ENCODE results near the gene C20orf96. TPM values are rescaled to one million over a fixed set of nuclear protein-coding genes. Genes with fewer than 3 reads are reported as not detected.
"Not testable (repeated sequence)": the region's sequence is repeated elsewhere in the genome, so short reads cannot be mapped to it uniquely, and the experiment has no call there.

C20orf96 gene
- total RNA-seq, 1 donor from 2014 or later = 9.5 TPM

DNA sequence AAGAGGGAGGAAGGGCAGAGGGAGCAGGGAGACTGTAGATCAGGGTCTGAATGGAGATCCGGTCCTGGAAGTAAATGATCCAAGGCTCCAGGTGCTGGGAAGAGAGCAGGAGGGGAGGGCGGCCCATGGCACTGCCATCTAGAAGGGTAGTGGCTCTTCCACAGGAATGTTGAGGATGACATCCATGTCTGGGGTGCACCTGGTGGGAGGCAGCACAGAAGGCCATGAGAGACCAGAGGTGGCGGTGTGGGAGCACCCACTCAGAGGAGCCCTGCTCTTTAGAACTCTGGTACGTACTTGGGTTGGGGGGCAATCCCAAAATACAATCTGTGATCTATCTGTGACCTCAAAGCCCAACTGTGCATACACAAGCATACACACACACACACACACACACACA, 19.5 kb downstream of the C20orf96 start:
- Mint-ChIP-seq H3K4me3 (ENCODE audit: low read depth) (no peak overlapping the region), H3K36me3 (ENCODE audit: low read depth) (peaks cover 4% of the 10 kb centered on the region), H3K27ac (no peak overlapping the region), H3K9me3 (no peaks in the 10 kb centered on the region), H3K27me3 (ENCODE audit: low read depth) (peaks cover 2% of the 10 kb centered on the region), H3K4me1 (ENCODE audit: low read depth) (peaks cover 9% of the 10 kb centered on the region)
- intact Hi-C loops (cut with micrococcal nuclease) = no loop called here
- DNase-seq (ENCODE audit: low spot score) = no peak

DNA sequence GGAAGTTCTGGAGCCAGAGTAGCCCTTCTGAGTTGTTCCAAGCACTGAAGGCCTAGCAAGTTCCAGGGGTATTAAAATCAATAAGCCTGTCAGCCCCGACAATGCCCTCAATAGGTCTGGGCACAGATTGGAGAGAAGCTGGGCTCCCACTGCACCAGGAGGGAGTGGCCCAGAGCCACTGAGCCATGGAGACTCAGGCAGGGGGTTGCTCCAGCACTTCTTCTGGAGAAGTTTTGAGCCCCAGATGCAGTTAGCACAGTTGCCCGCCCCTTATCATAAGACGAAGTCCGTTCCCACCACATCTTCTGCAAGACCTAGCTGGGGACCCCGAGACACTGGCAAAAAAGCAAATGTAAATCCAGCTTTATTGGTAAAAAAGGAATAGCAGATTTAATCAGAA, 20.0 kb downstream of the C20orf96 start:
- Mint-ChIP-seq H3K4me1 (ENCODE audit: low read depth) (peaks cover 12% of the 10 kb centered on the region), H3K9me3 (no peaks in the 10 kb centered on the region), H3K27ac (no peak overlapping the region), H3K36me3 (ENCODE audit: low read depth) (no peaks in the 10 kb centered on the region), H3K27me3 (ENCODE audit: low read depth) (peaks cover 2% of the 10 kb centered on the region), H3K4me3 (ENCODE audit: low read depth) (no peak overlapping the region)
- intact Hi-C loops (cut with micrococcal nuclease) = no loop called here
- DNase-seq (ENCODE audit: low spot score) = no peak

DNA sequence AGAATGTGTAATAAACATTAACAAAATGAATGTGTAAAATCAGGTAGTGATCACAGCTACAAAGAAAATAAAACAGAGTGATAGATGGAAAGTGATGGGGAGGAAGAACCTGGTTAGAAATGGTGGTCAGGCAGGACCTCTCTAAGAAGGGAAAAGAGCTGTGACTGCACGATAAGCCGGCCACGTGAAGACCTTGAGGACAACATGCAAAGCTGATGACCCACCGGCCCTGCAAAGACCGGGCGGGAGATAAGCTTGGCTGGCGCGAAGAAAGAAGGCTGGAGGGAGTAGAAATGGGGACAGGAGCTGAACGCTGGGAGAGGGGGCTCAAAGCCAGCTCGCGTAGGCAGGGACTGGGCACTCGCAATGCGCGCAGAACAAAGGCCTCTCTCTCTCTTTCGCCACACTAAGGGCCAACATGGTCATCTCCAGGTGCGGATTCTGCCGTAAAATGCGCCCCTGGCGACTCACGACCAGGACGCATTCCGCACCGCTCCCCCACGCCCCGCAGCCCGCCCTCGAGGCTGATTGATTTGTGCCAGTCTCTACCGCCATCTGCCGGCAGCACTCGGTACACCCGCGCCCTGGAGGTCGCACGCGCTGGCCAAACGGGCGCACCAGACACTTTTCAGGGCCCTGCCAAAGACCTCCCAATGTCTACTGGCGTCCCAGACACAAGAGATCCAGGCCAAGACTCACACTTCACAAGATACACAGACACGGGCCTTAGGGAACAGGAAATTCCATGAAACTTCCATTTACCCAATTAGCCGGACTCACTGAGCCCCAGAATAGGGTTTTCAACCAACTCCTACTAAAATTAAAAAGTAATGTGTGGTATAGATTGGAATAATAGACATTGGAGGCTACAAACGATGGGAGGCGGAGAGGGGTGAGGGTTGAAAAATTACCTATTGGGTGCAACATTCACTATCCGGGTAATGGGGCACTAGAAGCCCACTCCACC, 23.7 kb downstream of the C20orf96 start:
- H3K9me3 Mint-ChIP-seq = no peaks in the 10 kb centered on the region
- peaks cover 12% of the 10 kb centered on the region for H3K4me1 Mint-ChIP-seq (ENCODE audit: low read depth)
- H3K4me3 Mint-ChIP-seq (ENCODE audit: low read depth) = peak overlapping the region; percentile 80
- H3K27me3 Mint-ChIP-seq (ENCODE audit: low read depth) = peaks cover 2% of the 10 kb centered on the region
- intact Hi-C loops (cut with micrococcal nuclease) = loop anchor here (1.0 to 2.0 kb wide), 3 partner anchors 30 to 64 kb away; no protein-coding TSS in a partner anchor
- no peaks in the 10 kb centered on the region for H3K36me3 Mint-ChIP-seq (ENCODE audit: low read depth)
- peak; percentile 81 for DNase-seq (ENCODE audit: low spot score)
- peak overlapping the region; percentile 71 for H3K27ac Mint-ChIP-seq

DNA sequence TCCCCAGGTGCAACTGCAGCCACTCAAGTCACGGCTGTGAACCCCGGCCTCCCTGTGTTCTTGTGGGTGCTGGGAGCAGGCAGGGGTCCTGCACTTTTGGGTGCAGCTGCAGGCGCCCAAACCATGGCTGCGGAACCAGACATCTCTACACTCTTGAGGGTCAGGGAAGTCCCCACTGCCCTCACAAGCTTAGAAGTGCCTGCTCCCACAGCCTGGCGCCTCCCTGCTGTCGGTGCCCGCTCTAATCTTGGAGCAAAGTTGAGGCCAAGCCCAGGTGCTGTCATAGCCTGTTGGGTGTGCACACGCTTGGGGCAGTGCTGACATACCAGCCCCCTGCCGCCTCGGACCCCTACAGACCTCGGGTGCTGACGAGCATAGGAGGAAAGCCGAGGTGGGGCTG, 26.8 kb downstream of the C20orf96 start:
- Mint-ChIP-seq H3K4me3 (ENCODE audit: low read depth) (no peak overlapping the region), H3K36me3 (ENCODE audit: low read depth) (no peaks in the 10 kb centered on the region), H3K27ac (no peak overlapping the region), H3K9me3 (no peaks in the 10 kb centered on the region), H3K4me1 (ENCODE audit: low read depth) (peaks cover 18% of the 10 kb centered on the region), H3K27me3 (ENCODE audit: low read depth) (peaks cover 2% of the 10 kb centered on the region)
- intact Hi-C loops (cut with micrococcal nuclease) = no loop called here
- no peak for DNase-seq (ENCODE audit: low spot score)

DNA sequence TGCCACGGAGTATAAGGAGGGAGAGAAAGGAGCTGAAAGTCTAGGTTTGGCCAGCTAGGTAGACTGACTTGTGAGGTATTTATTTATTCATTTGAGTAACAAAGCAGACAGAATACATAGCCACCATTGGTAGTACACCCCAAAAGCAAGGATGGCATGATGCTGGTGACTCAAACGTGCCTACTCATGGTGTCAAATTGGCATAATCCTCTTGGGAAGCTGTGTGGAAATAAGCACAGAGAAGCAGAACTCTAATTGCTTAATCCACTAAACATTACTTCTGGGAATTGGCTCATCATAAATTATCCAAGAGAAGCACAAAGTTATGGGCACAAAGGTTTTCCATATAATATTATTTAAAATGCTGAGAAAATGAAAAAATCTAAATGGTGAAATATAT, 30.6 kb downstream of the C20orf96 start:
- H3K27me3 Mint-ChIP-seq (ENCODE audit: low read depth) = peaks cover 6% of the 10 kb centered on the region
- no peak overlapping the region for H3K27ac Mint-ChIP-seq
- no peak for DNase-seq (ENCODE audit: low spot score)
- peaks cover 11% of the 10 kb centered on the region for H3K4me1 Mint-ChIP-seq (ENCODE audit: low read depth)
- no peaks in the 10 kb centered on the region for H3K36me3 Mint-ChIP-seq (ENCODE audit: low read depth)
- no peak overlapping the region for H3K4me3 Mint-ChIP-seq (ENCODE audit: low read depth)
- intact Hi-C loops (cut with micrococcal nuclease) = no loop called here
- H3K9me3 Mint-ChIP-seq = no peaks in the 10 kb centered on the region

DNA sequence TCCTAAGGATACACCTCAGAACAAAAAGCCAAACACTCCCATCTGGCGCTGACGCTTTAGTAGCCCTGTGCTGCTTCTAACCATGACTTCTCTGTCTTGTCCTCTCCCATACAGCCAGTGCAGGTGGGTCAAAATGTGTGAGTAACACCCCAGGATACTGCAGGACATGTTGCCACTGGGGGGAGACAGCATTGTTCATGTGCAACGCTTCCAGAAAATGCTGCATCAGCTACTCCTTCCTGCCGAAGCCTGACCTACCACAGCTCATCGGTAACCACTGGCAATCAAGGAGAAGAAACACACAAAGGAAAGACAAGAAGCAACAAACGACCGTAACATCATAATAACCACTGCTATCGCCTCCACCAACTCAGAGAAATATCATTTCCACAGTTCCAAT, 31.6 kb downstream of the C20orf96 start:
- Mint-ChIP-seq H3K9me3 (no peaks in the 10 kb centered on the region), H3K4me3 (ENCODE audit: low read depth) (no peak overlapping the region)

DNA sequence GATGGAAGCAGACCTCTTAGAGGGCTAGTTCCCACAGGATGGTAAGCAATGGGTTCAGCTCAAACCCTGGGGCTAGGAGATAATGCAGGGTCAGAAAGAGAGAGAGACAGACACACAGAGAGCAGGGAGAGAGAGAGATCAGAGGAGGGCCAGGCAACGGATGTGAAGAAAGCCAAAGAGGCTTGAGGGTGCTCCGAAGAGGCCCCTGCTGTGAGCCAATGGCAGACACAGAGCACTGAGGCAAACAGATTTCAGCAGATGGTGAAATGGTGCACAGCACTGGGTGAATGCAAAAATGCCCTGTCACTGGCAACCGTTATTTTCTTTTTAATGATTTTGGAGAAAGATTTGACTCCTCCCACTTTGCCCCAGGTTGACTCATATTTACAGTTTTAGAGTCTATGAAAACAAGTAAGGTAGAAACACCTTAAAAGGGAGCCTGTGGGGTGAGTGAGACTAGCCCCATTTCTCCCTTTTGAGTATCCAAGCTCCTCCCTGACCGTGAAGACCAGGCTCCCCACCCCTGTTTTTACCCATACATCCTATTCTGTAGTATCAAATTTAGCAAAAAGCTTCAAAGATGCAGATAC, 32.2 kb downstream of the C20orf96 start:
- Mint-ChIP-seq H3K27ac (no peak overlapping the region), H3K4me1 (ENCODE audit: low read depth) (peaks cover 12% of the 10 kb centered on the region), H3K36me3 (ENCODE audit: low read depth) (no peaks in the 10 kb centered on the region), H3K9me3 (no peaks in the 10 kb centered on the region), H3K4me3 (ENCODE audit: low read depth) (no peak overlapping the region), H3K27me3 (ENCODE audit: low read depth) (peaks cover 6% of the 10 kb centered on the region)
- DNase-seq (ENCODE audit: low spot score) = no peak
- intact Hi-C loops (cut with micrococcal nuclease) = no loop called here

More for the DNA sequence above, 31.6 kb downstream of the C20orf96 start:
- Mint-ChIP-seq H3K36me3 (ENCODE audit: low read depth) (no peaks in the 10 kb centered on the region), H3K4me1 (ENCODE audit: low read depth) (peaks cover 11% of the 10 kb centered on the region), H3K27ac (no peak overlapping the region), H3K27me3 (ENCODE audit: low read depth) (peaks cover 6% of the 10 kb centered on the region)
- intact Hi-C loops (cut with micrococcal nuclease) = no loop called here
- DNase-seq (ENCODE audit: low spot score) = peak; percentile 7

DNA sequence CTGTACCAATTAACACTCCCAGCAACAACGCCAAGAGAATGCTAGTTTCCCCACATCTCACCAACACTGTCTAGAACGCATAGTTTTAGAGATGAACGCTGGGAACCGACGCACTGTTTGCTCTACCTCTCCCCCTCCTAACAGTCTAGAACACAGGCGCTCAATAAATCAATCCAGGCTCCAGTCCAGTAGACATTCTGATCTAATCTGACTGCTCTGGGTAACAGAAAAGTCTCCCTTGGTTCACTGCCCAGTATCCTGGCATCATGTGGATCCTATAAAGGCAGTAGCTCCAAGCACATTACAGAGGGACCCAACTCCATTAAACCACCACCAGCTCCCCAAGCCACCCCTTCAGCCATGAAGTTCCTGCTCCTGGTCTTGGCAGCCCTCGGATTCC, 33.1 kb downstream of the C20orf96 start, which contains the start of gene DEFB132:
TSS of gene DEFB132 (plus strand) at position 306 of the 400 bp plus-strand sequence. CDS start at position 361, 55 bp downstream.
- Mint-ChIP-seq H3K36me3 (ENCODE audit: low read depth) (no peaks in the 10 kb centered on the region), H3K9me3 (no peaks in the 10 kb centered on the region), H3K4me1 (ENCODE audit: low read depth) (peaks cover 13% of the 10 kb centered on the region), H3K4me3 (ENCODE audit: low read depth) (no peak within 1 kb of the TSS), H3K27me3 (ENCODE audit: low read depth) (peaks cover 6% of the 10 kb centered on the region), H3K27ac (no peak within 1 kb of the TSS)
- DNase-seq (ENCODE audit: low spot score) = no peak
- intact Hi-C loops (cut with micrococcal nuclease) = no loop called here

DNA sequence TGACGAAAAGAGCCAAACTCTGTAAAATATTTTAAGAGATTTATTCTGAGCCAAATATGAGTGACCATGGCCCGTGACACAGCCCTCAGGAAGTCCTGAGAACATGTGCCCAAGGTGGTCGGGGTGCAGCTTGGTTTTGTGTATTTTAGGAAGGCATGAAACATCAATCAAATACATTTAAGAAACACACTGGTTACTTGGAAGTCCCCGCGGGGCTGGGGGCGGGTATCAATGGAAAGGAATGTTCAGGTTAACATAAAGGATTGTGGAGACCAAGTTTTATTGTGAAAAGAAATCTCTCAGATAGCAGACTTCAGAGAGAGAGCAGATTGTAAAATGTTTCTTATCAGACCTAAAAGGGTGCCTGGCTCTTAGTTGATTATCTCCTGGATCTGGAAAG, 37.1 kb downstream of the C20orf96 start:
- H3K27me3 Mint-ChIP-seq (ENCODE audit: low read depth); H3K36me3 Mint-ChIP-seq (ENCODE audit: low read depth); DNase-seq (ENCODE audit: low spot score); H3K4me3 Mint-ChIP-seq (ENCODE audit: low read depth); H3K9me3 Mint-ChIP-seq; intact Hi-C loops (cut with micrococcal nuclease); H3K27ac Mint-ChIP-seq: not testable (repeated sequence)
- H3K4me1 Mint-ChIP-seq (ENCODE audit: low read depth) = peaks cover 11% of the 10 kb centered on the region

DNA sequence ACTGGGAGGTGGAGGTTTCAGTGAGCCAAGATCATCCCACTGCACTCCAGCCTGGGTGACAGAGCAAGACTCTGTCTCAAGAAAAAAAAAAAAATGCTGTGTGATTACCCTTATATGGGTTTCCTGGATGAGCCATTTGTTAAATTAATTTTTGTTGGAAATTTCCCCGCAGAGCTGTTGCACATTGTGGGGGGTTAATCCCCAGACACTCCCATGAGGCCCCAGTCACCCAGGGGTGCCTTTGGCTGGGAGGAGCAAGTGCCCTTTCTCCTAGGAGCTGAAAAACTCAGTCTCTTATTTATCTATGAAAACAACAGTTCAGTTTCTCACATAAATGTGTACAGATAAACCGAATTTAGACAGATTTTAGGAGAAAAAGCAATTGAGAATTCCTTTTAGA, 37.7 kb downstream of the C20orf96 start:
- no peaks in the 10 kb centered on the region for H3K36me3 Mint-ChIP-seq (ENCODE audit: low read depth)
- peaks cover 6% of the 10 kb centered on the region for H3K27me3 Mint-ChIP-seq (ENCODE audit: low read depth)

DNA sequence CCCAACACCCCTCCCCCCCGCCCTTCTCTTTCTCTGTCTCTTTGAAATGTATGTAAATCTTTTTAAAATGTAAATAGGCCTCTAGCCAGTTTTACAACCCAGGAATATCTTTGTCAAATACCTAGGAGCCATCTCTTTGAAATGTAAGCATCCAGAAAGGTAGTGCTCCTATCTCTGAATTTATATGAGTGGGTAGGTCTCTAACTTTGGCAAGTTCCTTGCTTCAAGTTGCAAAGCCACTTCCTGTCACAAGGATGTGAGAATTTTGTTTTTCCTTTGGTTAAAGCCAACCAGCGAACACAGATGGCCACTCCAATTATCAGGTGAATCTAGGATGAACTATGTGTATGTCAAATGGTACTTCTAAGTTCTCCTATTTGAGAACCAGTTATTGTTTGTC, 39.2 kb downstream of the C20orf96 start:
- intact Hi-C loops (cut with micrococcal nuclease) = no loop called here
- Mint-ChIP-seq H3K4me3 (ENCODE audit: low read depth) (no peak overlapping the region), H3K9me3 (peaks cover 7% of the 10 kb centered on the region), H3K4me1 (ENCODE audit: low read depth) (peaks cover 9% of the 10 kb centered on the region), H3K27me3 (ENCODE audit: low read depth) (peaks cover 1% of the 10 kb centered on the region), H3K27ac (no peak overlapping the region), H3K36me3 (ENCODE audit: low read depth) (no peaks in the 10 kb centered on the region)
- DNase-seq (ENCODE audit: low spot score) = no peak

More for the DNA sequence above, 37.7 kb downstream of the C20orf96 start:
- Mint-ChIP-seq H3K4me3 (ENCODE audit: low read depth) (no peak overlapping the region), H3K27ac (no peak overlapping the region), H3K4me1 (ENCODE audit: low read depth) (peaks cover 9% of the 10 kb centered on the region), H3K9me3 (no peaks in the 10 kb centered on the region)
- no peak for DNase-seq (ENCODE audit: low spot score)
- intact Hi-C loops (cut with micrococcal nuclease) = no loop called here

DNA sequence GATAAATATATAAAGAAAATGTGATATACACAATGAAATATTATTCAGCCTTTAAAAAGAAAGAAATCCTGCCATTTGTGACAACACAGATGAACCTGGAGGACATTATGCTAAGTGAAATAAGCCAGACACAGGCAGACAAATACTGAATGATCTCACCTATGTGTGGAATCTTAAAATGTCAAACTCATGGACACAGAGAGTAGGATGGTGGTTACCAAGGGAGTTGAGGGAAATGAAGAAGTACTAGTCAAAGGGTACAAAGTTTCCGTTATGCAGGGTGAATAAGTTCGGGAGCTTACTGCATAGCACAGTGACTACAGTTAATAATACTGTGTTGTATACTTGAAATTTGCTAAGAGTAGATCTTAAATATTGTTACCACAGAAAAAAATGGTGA, 47.6 kb downstream of the C20orf96 start:
- intact Hi-C loops (cut with micrococcal nuclease) = no loop called here
- Mint-ChIP-seq H3K4me1 (ENCODE audit: low read depth) (peaks cover 9% of the 10 kb centered on the region), H3K27ac (no peak overlapping the region), H3K36me3 (ENCODE audit: low read depth) (no peaks in the 10 kb centered on the region), H3K9me3 (peaks cover 7% of the 10 kb centered on the region), H3K4me3 (ENCODE audit: low read depth) (no peak overlapping the region), H3K27me3 (ENCODE audit: low read depth) (peaks cover 21% of the 10 kb centered on the region)
- no peak for DNase-seq (ENCODE audit: low spot score)

DNA sequence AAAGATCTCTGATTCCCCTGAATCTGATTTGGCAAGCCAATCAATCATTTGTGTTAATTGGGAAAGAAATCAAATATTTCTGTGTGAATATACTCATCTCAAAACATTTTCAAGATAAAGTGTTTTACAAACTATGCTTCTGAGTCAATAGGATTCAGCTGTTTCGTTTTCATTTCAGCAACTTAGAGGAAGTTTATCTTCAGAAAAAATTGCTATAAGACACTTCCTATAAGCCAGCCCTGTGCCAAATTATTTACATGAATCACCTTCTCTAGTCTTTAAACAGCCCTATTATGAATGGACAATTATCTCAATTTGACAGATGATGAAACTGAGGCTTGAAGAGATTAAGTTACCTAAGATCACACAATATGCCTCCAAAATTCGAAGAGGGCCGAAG, 52.6 kb downstream of the C20orf96 start:
- H3K4me3 Mint-ChIP-seq (ENCODE audit: low read depth) = peak overlapping the region; percentile 66
- peaks cover 12% of the 10 kb centered on the region for H3K27me3 Mint-ChIP-seq (ENCODE audit: low read depth)
- no peaks in the 10 kb centered on the region for H3K9me3 Mint-ChIP-seq
- peaks cover 14% of the 10 kb centered on the region for H3K4me1 Mint-ChIP-seq (ENCODE audit: low read depth)
- peak overlapping the region; percentile 83 for H3K27ac Mint-ChIP-seq
- intact Hi-C loops (cut with micrococcal nuclease) = loop anchor here (1.0 to 2.0 kb wide), 2 partner anchors 29 to 195 kb away; no protein-coding TSS in a partner anchor
- no peaks in the 10 kb centered on the region for H3K36me3 Mint-ChIP-seq (ENCODE audit: low read depth)
- DNase-seq (ENCODE audit: low spot score) = no peak
